Keratinocyte (primary cell): Measurements from ENCODE around the gene RHEB. TPM values are rescaled to one million over a fixed set of nuclear protein-coding genes. Genes with fewer than 3 reads are reported as not detected.

ENCODE experiments used
- DNase-seq: peaks from one replicate; pipeline ENCODE4 v3.0.0-alpha.2; 2011; ENCODE audit warnings: low read depth, missing footprints, low spot score
- FAIRE-seq: peaks from 2 replicates; lab custom pipeline; 2011; peaks lifted over from hg19 to GRCh38; lab: Jason Lieb, UNC
- H2AFZ ChIP-seq: 2 replicates; pipeline ENCODE4 v1.6.0; 2012; ENCODE audit warnings: low read length, control low read depth, inconsistent platforms; ENCODE audit not compliant: control insufficient read depth
- H3K27ac ChIP-seq: 2 replicates; pipeline ENCODE4 v1.5.1; 2011; ENCODE audit warnings: low read length; ENCODE audit not compliant: control insufficient read depth, insufficient read depth
- H3K27me3 ChIP-seq: 3 replicates; pipeline ENCODE4 v1.6.0; 2011; ENCODE audit warnings: low read length; ENCODE audit not compliant: control insufficient read depth, insufficient read depth; ENCODE audit errors: extremely low read depth
- H3K36me3 ChIP-seq, 2 experiments: 2 replicates in 1 of 2; 3 replicates in 1 of 2; pipeline ENCODE4 v1.5.1; 2011; ENCODE audit warnings: low read length in 2 of 2, mild to moderate bottlenecking in 1 of 2; ENCODE audit not compliant: control insufficient read depth in 2 of 2, insufficient read depth in 2 of 2; ENCODE audit errors: extremely low read depth in 1 of 2
- H3K4me1 ChIP-seq: 3 replicates; pipeline ENCODE4 v1.5.1; 2011; ENCODE audit warnings: low read length; ENCODE audit not compliant: control insufficient read depth, insufficient read depth; ENCODE audit errors: extremely low read depth
- H3K4me2 ChIP-seq: 3 replicates; pipeline ENCODE4 v1.6.0; 2011; ENCODE audit warnings: low read depth, low read length; ENCODE audit not compliant: control insufficient read depth, insufficient read depth; ENCODE audit errors: extremely low read depth
- H3K4me3 ChIP-seq, 3 experiments: fragments of 200-600 bp in 1 of 3; sonication (generic) in 1 of 3; 2 replicates in 2 of 3; 3 replicates in 1 of 3; pipeline ENCODE4 v1.5.1; 2011 to 2016; ENCODE audit warnings: low read length in 3 of 3, mild to moderate bottlenecking in 3 of 3, control low read depth in 2 of 3, inconsistent platforms in 1 of 3, low read depth in 1 of 3, mixed read lengths in 1 of 3, mixed run types in 1 of 3, moderate library complexity in 1 of 3; ENCODE audit not compliant: control insufficient read depth in 2 of 3, insufficient read depth in 2 of 3; ENCODE audit errors: extremely low read depth in 1 of 3
- H3K79me2 ChIP-seq: 2 replicates; pipeline ENCODE4 v1.6.0; 2012; ENCODE audit warnings: low read length; ENCODE audit not compliant: control insufficient read depth, insufficient read depth
- H3K9ac ChIP-seq: 3 replicates; pipeline ENCODE4 v1.6.0; 2011; ENCODE audit warnings: low read length; ENCODE audit not compliant: control insufficient read depth, insufficient read depth; ENCODE audit errors: extremely low read depth
- H3K9me1 ChIP-seq: 3 replicates; pipeline ENCODE4 v1.6.0; 2011; ENCODE audit warnings: low read length; ENCODE audit not compliant: control insufficient read depth, insufficient read depth; ENCODE audit errors: extremely low read depth
- H3K9me3 ChIP-seq: 2 replicates; pipeline ENCODE4 v1.5.1; 2012; ENCODE audit warnings: low read depth, low read length; ENCODE audit not compliant: control insufficient read depth
- H4K20me1 ChIP-seq: 3 replicates; pipeline ENCODE4 v1.6.0; 2011; ENCODE audit warnings: low read length; ENCODE audit not compliant: control insufficient read depth, insufficient read depth; ENCODE audit errors: extremely low read depth
- CTCF ChIP-seq, 3 experiments: IDR thresholded peaks in 1 of 3; conservative IDR thresholded peaks in 1 of 3; optimal IDR thresholded peaks in 1 of 3; 2 replicates in 2 of 3; 3 replicates in 1 of 3; pipeline versions ENCODE3 to v1.5.1; 2011; ENCODE audit warnings: low read length in 3 of 3, mild to moderate bottlenecking in 3 of 3, moderate library complexity in 2 of 3, control low read depth in 1 of 3, inconsistent platforms in 1 of 3; ENCODE audit not compliant: insufficient read depth in 2 of 3; ENCODE audit errors: extremely low read depth in 1 of 3
- EZH2 ChIP-seq: IDR thresholded peaks from one replicate; pipeline ENCODE4 v1.6.1; 2012; ENCODE audit warnings: inconsistent platforms, mild to moderate bottlenecking, low read length, moderate library complexity
- dilution Hi-C: fragments of 300-500 bp; cut with MboI; formaldehyde crosslinking; loops from one replicate; pipeline ENCODE4 v1.7.0; 2020; ENCODE audit warnings: low sequenced_read_pairs; ENCODE audit not compliant: extremely low pct_ligation_motif_present
- polyA plus RNA-seq, 5 experiments: library from polyadenylated mRNA; depleted of rRNA in 3 of 5; stranded (reverse) in 3 of 5; stranded (forward) in 1 of 5; unstranded in 1 of 5; fragments of >200 nt; gene quantifications; 1 replicate in 1 of 5; 2 replicates in 3 of 5; 3 replicates in 1 of 5; pipeline versions ENCODE4 v1.2.1 to v1.2.3, GENCODE V29; 2011 to 2012; ENCODE audit warnings: missing spikeins in 2 of 5, low read depth in 1 of 5, low replicate concordance in 1 of 5

Gene RHEB
- polyA plus RNA-seq, 1 donor (not counting 4 experiments of a cell fraction or from before 2014, with no cell fraction given) = 138 TPM

DNA sequence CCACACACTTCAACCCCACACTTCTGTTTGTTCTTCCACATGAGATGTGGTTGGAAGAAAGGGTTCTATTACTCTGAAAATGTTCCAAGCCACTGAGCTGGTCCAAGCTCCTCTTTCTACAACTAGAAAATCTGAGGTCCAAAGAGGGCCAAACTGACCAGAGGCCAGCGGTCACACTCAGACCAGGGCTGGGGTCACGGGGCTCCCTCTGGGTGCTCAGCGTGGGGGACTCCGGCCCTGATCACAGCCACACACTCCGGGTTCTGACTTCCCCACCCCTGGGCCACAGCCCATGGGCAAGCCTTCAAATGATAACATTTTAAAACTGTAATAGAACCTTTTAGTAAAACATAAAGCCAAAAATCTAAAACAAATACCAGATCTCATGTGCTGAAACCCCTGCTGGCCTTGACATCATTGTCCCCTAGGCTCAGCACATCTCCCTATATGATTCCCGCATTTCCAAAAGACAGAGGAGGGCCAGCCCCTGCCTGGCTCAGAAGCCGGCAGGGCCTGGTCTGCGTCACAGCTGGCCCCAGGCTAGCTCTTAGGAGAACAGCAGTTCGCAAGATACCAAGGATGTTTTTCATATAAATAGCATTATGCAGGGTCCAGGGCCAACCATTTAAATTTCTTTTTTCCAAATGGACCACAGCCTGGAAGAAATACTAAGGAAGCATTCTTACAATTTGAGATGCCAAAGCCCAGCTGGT lies 83.1 kb downstream of the RHEB start:
- Histone ChIP-seq H3K4me2 (no peak overlapping the region), H3K9me3 (no peaks in the 10 kb centered on the region), H3K27me3 (peaks cover 30% of the 10 kb centered on the region), H3K4me1 (peaks cover 11% of the 10 kb centered on the region), H3K36me3 (no peaks in the 10 kb centered on the region), H3K9ac (no peak overlapping the region), H3K4me3 (no peak overlapping the region), H3K27ac (no peak overlapping the region), H2AFZ (no peak overlapping the region), H3K79me2 (no peaks in the 10 kb centered on the region), H4K20me1 (no peaks in the 10 kb centered on the region), H3K9me1 (no peaks in the 10 kb centered on the region)
- dilution Hi-C loops = no loop called here
- DNase-seq (no peak), FAIRE-seq (no peak)
- TF ChIP-seq CTCF (optimal IDR thresholded peaks at IDR 0.05 in 1 of 3, IDR thresholded peaks at IDR 0.05 in 1 of 3, conservative IDR thresholded peaks at IDR 0.05 in 1 of 3; ENCODE audit: extremely low read depth in 1 of 3, insufficient read depth in 2 of 3, low read length in 3 of 3) = no peak
- no peak for TF ChIP-seq EZH2

DNA sequence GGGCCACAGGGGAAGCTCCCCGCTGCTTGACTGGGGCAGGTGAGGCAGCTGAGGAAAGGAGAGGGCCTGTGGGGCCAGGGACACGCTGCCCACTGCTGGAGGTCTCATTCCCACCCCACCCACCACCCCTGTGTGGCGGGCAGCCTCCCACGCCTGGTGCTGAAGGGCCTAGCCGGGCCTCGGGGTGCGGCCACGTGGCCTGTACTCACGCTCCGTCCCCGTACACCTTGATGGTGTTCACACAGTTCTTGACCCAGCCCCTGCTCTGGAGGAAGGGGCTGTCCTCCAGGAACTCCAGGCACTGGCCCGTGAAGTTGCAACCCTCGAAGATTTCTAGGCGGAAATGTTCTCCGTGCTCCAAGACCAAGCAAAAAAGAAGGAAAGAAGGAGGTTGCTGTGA lies 83.7 kb downstream of the RHEB start:
- TF ChIP-seq EZH2 (no peak), CTCF (optimal IDR thresholded peaks at IDR 0.05 in 1 of 3, IDR thresholded peaks at IDR 0.05 in 1 of 3, conservative IDR thresholded peaks at IDR 0.05 in 1 of 3; ENCODE audit: extremely low read depth in 1 of 3, insufficient read depth in 2 of 3, low read length in 3 of 3) (no peak)
- Histone ChIP-seq H3K4me2 (no peak overlapping the region), H3K27me3 (peaks cover 24% of the 10 kb centered on the region), H3K9me1 (no peaks in the 10 kb centered on the region), H3K27ac (no peak overlapping the region), H2AFZ (no peak overlapping the region), H3K4me1 (peaks cover 11% of the 10 kb centered on the region), H3K9ac (no peak overlapping the region), H4K20me1 (no peaks in the 10 kb centered on the region), H3K79me2 (no peaks in the 10 kb centered on the region), H3K36me3 (no peaks in the 10 kb centered on the region), H3K4me3 (no peak overlapping the region), H3K9me3 (no peaks in the 10 kb centered on the region)
- dilution Hi-C loops = no loop called here
- FAIRE-seq = no peak
- no peak for DNase-seq
